Stimulated activated CD4-positive, alpha-beta T cell treated with anti-CD3 and anti-CD28 coated beads, TNF-alpha, amount 100 ng/mL, for 24 hours (primary cell): ENCODE measurements around the gene TAS2R9.
"Not testable (repeated sequence)": the region's sequence is repeated elsewhere in the genome, so short reads cannot be mapped to it uniquely, and the experiment has no call there.

Source experiments
- DNase-seq, 3 experiments: peaks; one replicate each; pipeline ENCODE4 v3.0.0-alpha.2; 2020; ENCODE audit warnings: low read depth in 3 of 3

The TAS2R9 gene

GRCh38 chr12:10810068-10810467, at the start of gene TAS2R9:
TAS2R9 (minus strand) TSS chr12:10810168; CDS start chr12:10810075, 93 bp downstream.
- no peak for DNase-seq

- no peak for DNase-seq
Observed at GRCh38 chr12:10855807-10856206, 45.8 kb upstream of the TAS2R9 start.

- DNase-seq = no peak
Observed at GRCh38 chr12:10853776-10854175, 43.8 kb upstream of the TAS2R9 start.

GRCh38 chr12:10851243-10851858, 41.4 kb upstream of the TAS2R9 start:
- DNase-seq = no peak

- no peak for DNase-seq
Observed at GRCh38 chr12:10849425-10849878, 39.5 kb upstream of the TAS2R9 start, which contains the start of gene PRR4. PRR4 (minus strand) TSS chr12:10849475; CDS start chr12:10849437, 38 bp downstream.

GRCh38 chr12:10847744-10848143, 37.8 kb upstream of the TAS2R9 start:
- DNase-seq = no peak

GRCh38 chr12:10842862-10843261, 32.9 kb upstream of the TAS2R9 start:
- no peak for DNase-seq

- DNase-seq = no peak
Observed at GRCh38 chr12:10838461-10838860, 28.5 kb upstream of the TAS2R9 start.

- no peak for DNase-seq
Observed at GRCh38 chr12:10829994-10830393, 20.0 kb upstream of the TAS2R9 start.

GRCh38 chr12:10826258-10826657, 16.3 kb upstream of the TAS2R9 start, which contains the start of gene TAS2R10:
TAS2R10 (minus strand) TSS chr12:10826358; CDS start chr12:10826269, 89 bp downstream.
- no peak for DNase-seq

GRCh38 chr12:10824957-10825356, 15.0 kb upstream of the TAS2R9 start:
- DNase-seq = no peak

- DNase-seq = no peak
Observed at GRCh38 chr12:10811883-10812536, 2.0 kb upstream of the TAS2R9 start.

GRCh38 chr12:10807186-10807585, 2.8 kb downstream of the TAS2R9 start, which contains the start of gene TAS2R8:
TAS2R8 (minus strand) TSS chr12:10807286; CDS start chr12:10806980, 306 bp downstream.
- no peak for DNase-seq

- DNase-seq = no peak
Observed at GRCh38 chr12:10802587-10802986, 7.4 kb downstream of the TAS2R9 start, which contains the start of gene TAS2R7. TAS2R7 (minus strand) TSS chr12:10802627; CDS start chr12:10802570, 57 bp downstream.

GRCh38 chr12:10801741-10802140, 8.2 kb downstream of the TAS2R9 start:
- DNase-seq = no peak

GRCh38 chr12:10794222-10794621, 15.7 kb downstream of the TAS2R9 start:
- no peak for DNase-seq

GRCh38 chr12:10791769-10792168, 18.2 kb downstream of the TAS2R9 start:
- DNase-seq = not testable (repeated sequence)

- no peak for DNase-seq
Observed at GRCh38 chr12:10783252-10783651, 26.7 kb downstream of the TAS2R9 start.

- DNase-seq = no peak
Observed at GRCh38 chr12:10779103-10779502, 30.9 kb downstream of the TAS2R9 start.

GRCh38 chr12:10771132-10771733, 38.7 kb downstream of the TAS2R9 start:
- DNase-seq = no peak

- DNase-seq = no peak
Observed at GRCh38 chr12:10759657-10760056, 50.3 kb downstream of the TAS2R9 start.
